Cortex of kidney (tissue), 1 donor: ENCODE data around the gene SP8.

Source experiments
- DNase-seq: peaks from one replicate; lab custom pipeline; 2025; lab: John Stamatoyannopoulos, UW

The SP8 gene

GRCh38 chr7:20754001-20754400, 32.7 kb downstream of the SP8 start:
- DNase-seq, result no peak

GRCh38 chr7:20749906-20750305, 36.8 kb downstream of the SP8 start:
- no peak for DNase-seq

GRCh38 chr7:20748853-20749252, 37.8 kb downstream of the SP8 start:
- DNase-seq, result no peak

- no peak for DNase-seq
Measured at GRCh38 chr7:20747001-20747400, 39.7 kb downstream of the SP8 start.

GRCh38 chr7:20745702-20746101, 41.0 kb downstream of the SP8 start:
- no peak for DNase-seq

GRCh38 chr7:20744954-20745446, 41.7 kb downstream of the SP8 start:
- no peak for DNase-seq

- no peak for DNase-seq
Measured at GRCh38 chr7:20742913-20743312, 43.8 kb downstream of the SP8 start.

- DNase-seq, result no peak
Measured at GRCh38 chr7:20741801-20742200, 44.9 kb downstream of the SP8 start.

- no peak for DNase-seq
Measured at GRCh38 chr7:20738518-20739481, 47.9 kb downstream of the SP8 start.

- no peak for DNase-seq
Measured at GRCh38 chr7:20737840-20738448, 48.7 kb downstream of the SP8 start.

GRCh38 chr7:20735346-20736065, 51.2 kb downstream of the SP8 start:
- no peak for DNase-seq
